Heart right ventricle (tissue), 16 donors: ENCODE measurements around the gene SCP2. TPM values are rescaled to one million over a fixed set of nuclear protein-coding genes. Genes with fewer than 3 reads are reported as not detected.

ENCODE experiments used
- ATAC-seq, 8 donors: fragments of 200-7000 bp; cut with Tn5 transposase; one replicate each; pipeline ENCODE4 v1.9.1; 2020; ENCODE audit warnings: mild to moderate bottlenecking in 8 of 8, moderate library complexity in 8 of 8, moderate number of reproducible peaks in 1 of 8
- DNase-seq, 2 donors: peaks; one replicate each; pipeline ENCODE4 v3.0.0-alpha.2; 2020
- H3K27ac ChIP-seq, 10 donors: fragments of 200-600 bp; sonication (generic) in 2 of 10; one replicate each; pipeline versions ENCODE4 v1.5.0 to v1.8.0; 2020 to 2022; ENCODE audit warnings: mild to moderate bottlenecking in 3 of 10
- H3K27me3 ChIP-seq, 7 donors: fragments of 200-600 bp; one replicate each; pipeline ENCODE4 v1.8.0; 2021 to 2022; ENCODE audit warnings: mild to moderate bottlenecking in 2 of 7
- H3K36me3 ChIP-seq, 9 donors: fragments of 200-600 bp; sonication (generic) in 1 of 9; one replicate each; pipeline versions ENCODE4 v1.5.0 to v1.8.0; 2020 to 2022; ENCODE audit warnings: mild to moderate bottlenecking in 2 of 9
- H3K4me1 ChIP-seq, 9 donors: fragments of 200-600 bp; sonication (generic) in 1 of 9; one replicate each; pipeline versions ENCODE4 v1.5.0 to v1.8.0; 2020 to 2022; ENCODE audit warnings: mild to moderate bottlenecking in 4 of 9
- H3K4me3 ChIP-seq, 10 donors: fragments of 200-600 bp; sonication (generic) in 2 of 10; one replicate each; pipeline versions ENCODE4 v1.5.0 to v1.8.0; 2020 to 2022; ENCODE audit warnings: mild to moderate bottlenecking in 7 of 10, moderate library complexity in 2 of 10
- H3K9me3 ChIP-seq, 11 donors: fragments of 200-600 bp in 10 of 11; sonication (generic) in 2 of 11; one replicate each; pipeline versions ENCODE4 v1.5.0 to v1.8.0; 2013 to 2022; ENCODE audit warnings: mild to moderate bottlenecking in 2 of 11, control low read depth in 1 of 11, moderate library complexity in 1 of 11
- CTCF ChIP-seq, 9 donors: fragments of 200-600 bp; sonication (generic) in 2 of 9; IDR thresholded peaks; one replicate each; pipeline versions ENCODE4 v1.5.0 to v1.8.0; 2021 to 2022; ENCODE audit warnings: antibody characterized with exemption in 9 of 9, mild to moderate bottlenecking in 5 of 9, moderate library complexity in 1 of 9
- WGBS, 2 donors: extraction: QIAGEN DNeasy Blood & Tissue Kit; methylation state at CpG; one replicate each; pipeline ENCODE4 v1.1.7; 2013; ENCODE audit warnings: inconsistent platforms in 1 of 2; 5-methylcytosine and 5-hydroxymethylcytosine counted together
- intact Hi-C, 10 donors: fragments of 100-400 bp; cut with DNase I; formaldehyde crosslinking; loops; one replicate each; pipeline versions ENCODE4 v1.11.1 to v1.14.2; 2022
- polyA plus RNA-seq, 2 donors: library from polyadenylated mRNA; stranded (reverse); fragments of 200-250 nt; gene quantifications; one replicate each; pipeline ENCODE4 v1.2.3, GENCODE V29; 2013
- total RNA-seq, 10 donors: library from RNA; stranded (reverse); fragmentation: NEBNext Ultra II Directional in 3 of 10; extraction: Animal tissue kit (Norgen Biotek cat#: 25700) in 3 of 10; gene quantifications; one replicate each; pipeline versions ENCODE4 v1.2.1 to v1.2.4, GENCODE V29; 2021 to 2023
- donor health status: Arrhythmogenic right ventricular cardiomyopathy.
- donor health status: ischemic (EF 13 %, LVEDD 7.1; RV severe dilation, severe dysfunction).
- donor health status: healthy with polysubstance abuse.
- donor health status: DM: no; HTN: yes; CAD: no.
- donor health status: DM: no; HTN: no; CAD: no.
- donor health status: ischemic (EF 25% LVEDD 6.9; RV normal size, moderate dysfunction).
- donor health status: ischemic (EF 25% LVEDD 5.7; RV mildly dilated, moderate dysfunction).
- donor health status: healthy.
- donor health status: DM: yes; HTN: yes; CAD: no.
- donor health status: Ischemic cardiomyopathy.
- donor health status: ischemic (EF 35%, LVEDD 5.7; RV mildly dilated, moderate dysfunction).
- donor health status: nonischemic (EF 11% LVEDD 7.7; RV severe dilation, severe dysfunction).
- donor health status: DM: yes; HTN: yes; CAD: no.
- donor health status: PGD.
- donor health status: ischemic (EF 29% LVEDD 5.4; RV normal size, mild dysfunction).
- donor health status: nonischemic (EF 23%, LVEDD 6.1; RV moderate dilation, normal function).

Gene SCP2
- total and polyA plus RNA-seq, 12 donors = 82.3 to 149 (median 126) TPM

- intact Hi-C loops = loop anchor here in 5 of 10 donors (10.0 kb wide), 3 partner anchors 48 to 268 kb away; no protein-coding TSS in a partner anchor
- peak overlapping the region in 7 of 10 donors; percentile 13 to 64 (median 56) for H3K27ac ChIP-seq
- TF ChIP-seq CTCF (IDR thresholded peaks at IDR 0.05) = no peak
- H3K9me3 ChIP-seq = no peaks in the 10 kb centered on the region
- peaks cover 0 to 15% (median 0%) of the 10 kb centered on the region in 9 donors for H3K36me3 ChIP-seq
- H3K27me3 ChIP-seq = peaks cover 0 to 11% (median under 1%) of the 10 kb centered on the region in 7 donors
- H3K4me1 ChIP-seq = peaks cover 0 to 46% (median 20%) of the 10 kb centered on the region in 9 donors
- ATAC-seq (peak in 4 of 8 donors; percentile 32 to 57 (median 44)), DNase-seq (no peak)
- H3K4me3 ChIP-seq = no peak overlapping the region
- 72 to 80% methylated on average over 10 of the region's 10 CpGs for WGBS, 2 donors
These were observed 10.7 kb upstream of the SCP2 start for GRCh38 chr1:52916241-52916975.

- intact Hi-C loops = loop anchor here in 5 of 10 donors (10.0 kb wide), 3 partner anchors 48 to 268 kb away; no protein-coding TSS in a partner anchor
These were observed 9.9 kb upstream of the SCP2 start for GRCh38 chr1:52917156-52917555.

GRCh38 chr1:52917581-52917980 is 9.5 kb upstream of the SCP2 start:
- DNase-seq (no peak), ATAC-seq (no peak)
- no peak for TF ChIP-seq CTCF (IDR thresholded peaks at IDR 0.05)
- peak overlapping the region in 7 of 10 donors; percentile 8 to 63 (median 50) for H3K27ac ChIP-seq
- H3K27me3 ChIP-seq = peaks cover 0 to 11% (median 3%) of the 10 kb centered on the region in 7 donors
- intact Hi-C loops = loop anchor here in 5 of 10 donors (10.0 kb wide), 3 partner anchors 47 to 267 kb away; no protein-coding TSS in a partner anchor
- WGBS, 2 donors = 97 to 98% methylated on average over 1 of the region's 1 CpG
- H3K36me3 ChIP-seq = peaks cover 0 to 9% (median 0%) of the 10 kb centered on the region in 9 donors
- no peaks in the 10 kb centered on the region for H3K9me3 ChIP-seq
- peaks cover 0 to 46% (median 27%) of the 10 kb centered on the region in 9 donors for H3K4me1 ChIP-seq
- H3K4me3 ChIP-seq = no peak overlapping the region

More at GRCh38 chr1:52917156-52917555, 9.9 kb upstream of the SCP2 start:
- TF ChIP-seq CTCF (IDR thresholded peaks at IDR 0.05) = no peak
- peaks cover 0 to 11% (median 3%) of the 10 kb centered on the region in 7 donors for H3K27me3 ChIP-seq
- peak overlapping the region in 7 of 10 donors; percentile 13 to 64 (median 56) for H3K27ac ChIP-seq
- H3K36me3 ChIP-seq = peaks cover 0 to 11% (median 0%) of the 10 kb centered on the region in 9 donors
- DNase-seq (peak in 1 of 2 donors; percentile 53), ATAC-seq (peak in 6 of 8 donors; percentile 13 to 48 (median 32))
- H3K4me3 ChIP-seq = no peak overlapping the region
- 65 to 69% methylated on average over 7 of the region's 7 CpGs for WGBS, 2 donors
- H3K9me3 ChIP-seq = no peaks in the 10 kb centered on the region
- H3K4me1 ChIP-seq = peaks cover 0 to 46% (median 27%) of the 10 kb centered on the region in 9 donors

- Histone ChIP-seq H3K9me3 (no peaks in the 10 kb centered on the region), H3K27me3 (peaks cover 0 to 11% (median 3%) of the 10 kb centered on the region in 7 donors), H3K36me3 (peaks cover 0 to 5% (median 0%) of the 10 kb centered on the region in 9 donors), H3K27ac (no peak overlapping the region), H3K4me3 (no peak overlapping the region), H3K4me1 (peaks cover 0 to 46% (median 27%) of the 10 kb centered on the region in 9 donors)
- no peak for ATAC-seq
- intact Hi-C loops = loop anchor here in 5 of 10 donors (10.0 kb wide), 3 partner anchors 47 to 267 kb away; no protein-coding TSS in a partner anchor
- WGBS, 2 donors = 77 to 81% methylated on average over 6 of the region's 6 CpGs
- no peak for TF ChIP-seq CTCF (IDR thresholded peaks at IDR 0.05)
- no peak for DNase-seq
These were observed 8.9 kb upstream of the SCP2 start for GRCh38 chr1:52918201-52918600.
